H1 (cell line): ENCODE results near the gene RGL3. TPM values are rescaled to one million over a fixed set of nuclear protein-coding genes. Genes with fewer than 3 reads are reported as not detected.

Source experiments
- CHD7 ChIP-seq: fragments of 300-600 bp; sonication (generic); IDR thresholded peaks from 2 replicates; pipeline ENCODE4 v1.7.1; 2012; ENCODE audit warnings: low read length, moderate library complexity, mild to moderate bottlenecking, inconsistent platforms; ENCODE audit not compliant: insufficient replicate concordance
- PHF8 ChIP-seq: fragments of 200-600 bp; sonication (generic); conservative IDR thresholded peaks from 2 replicates; pipeline ENCODE4 v1.7.1; 2012; ENCODE audit warnings: low read depth, mild to moderate bottlenecking, inconsistent platforms, low read length, moderate library complexity
- SP1 ChIP-seq: IDR thresholded peaks from 2 replicates; pipeline ENCODE4 v1.6.1; 2011; ENCODE audit warnings: low read depth, low read length
- polyA plus RNA-seq, 7 experiments: library from polyadenylated mRNA; depleted of rRNA in 3 of 7; stranded (reverse) in 5 of 7; unstranded in 2 of 7; fragments of >200 nt in 5 of 7; fragments of 200-250 nt in 2 of 7; gene quantifications; 1 replicate in 5 of 7; 2 replicates in 1 of 7; 4 replicates in 1 of 7; pipeline versions ENCODE4 v1.2.1 to v1.2.3, GENCODE V29; 2011 to 2013; ENCODE audit warnings: missing spikeins in 2 of 7, mixed read lengths in 2 of 7
- total RNA-seq: library from RNA; stranded (reverse); fragmentation: NEBNext Ultra II Directional; extraction: Animal tissue kit (Norgen Biotek cat#: 25700); gene quantifications from 2 replicates; pipeline ENCODE4 v1.2.1, GENCODE V29; 2021

The RGL3 gene
- total and polyA plus RNA-seq, 2 of the 8 experiments (the other 6 are each of a cell fraction or from before 2014, with no cell fraction given): 36.9 to 40.9 TPM

DNA sequence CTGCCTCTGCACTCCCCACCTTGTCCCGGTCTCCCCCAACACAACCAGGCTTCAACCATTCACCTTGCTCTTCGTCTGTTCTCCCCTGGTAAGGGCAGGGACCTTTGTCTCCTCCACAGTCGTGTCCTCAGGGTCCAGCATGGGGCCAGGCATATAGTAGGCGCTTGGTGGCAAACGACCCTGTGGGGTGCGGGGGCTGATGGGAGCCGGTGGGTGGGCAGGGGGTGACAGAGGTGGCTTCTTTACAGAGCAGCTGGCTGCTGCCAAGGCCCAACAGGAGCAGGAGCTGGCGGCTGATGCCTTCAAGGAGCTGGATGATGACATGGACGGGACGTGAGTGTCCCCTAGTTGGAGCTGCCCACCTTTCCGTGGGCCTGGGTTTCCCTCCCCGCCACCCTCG, 26.0 kb upstream of the RGL3 start (continued):
- TF ChIP-seq CHD7: no peak
- no peak for TF ChIP-seq SP1
- TF ChIP-seq PHF8: no peak
